GM12873 (cell line): ENCODE results near the gene WDR7.

Experiments
- TF ChIP-seq, protein P1 (sequence below): IDR thresholded peaks from 2 replicates; pipeline ENCODE4 v1.5.1; 2012; ENCODE audit warnings: low read depth, mild to moderate bottlenecking, moderate library complexity, low read length, control low read depth; ENCODE audit not compliant: insufficient read depth; ENCODE audit errors: missing control alignments

The WDR7 gene

DNA sequence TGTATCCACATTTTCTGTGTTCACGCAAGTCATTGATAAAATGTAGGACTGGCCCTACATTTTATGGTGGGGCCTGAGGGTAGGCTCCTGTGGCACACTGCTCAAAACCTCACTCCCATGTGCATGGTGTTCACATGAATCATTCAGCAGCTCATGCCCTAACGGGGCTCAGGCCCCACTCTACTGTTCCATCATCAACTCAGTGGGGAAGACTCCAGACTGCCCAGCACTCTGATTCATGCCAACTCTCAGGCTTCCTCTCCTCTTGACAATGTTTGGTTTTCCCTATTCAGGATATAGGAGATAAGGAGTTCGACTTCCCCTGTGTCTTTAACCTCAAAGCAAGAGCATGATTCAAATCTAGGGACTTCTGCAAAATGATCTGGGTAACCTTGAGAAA, 403.7 kb downstream of the WDR7 start:
- TF ChIP-seq, protein P1, sequence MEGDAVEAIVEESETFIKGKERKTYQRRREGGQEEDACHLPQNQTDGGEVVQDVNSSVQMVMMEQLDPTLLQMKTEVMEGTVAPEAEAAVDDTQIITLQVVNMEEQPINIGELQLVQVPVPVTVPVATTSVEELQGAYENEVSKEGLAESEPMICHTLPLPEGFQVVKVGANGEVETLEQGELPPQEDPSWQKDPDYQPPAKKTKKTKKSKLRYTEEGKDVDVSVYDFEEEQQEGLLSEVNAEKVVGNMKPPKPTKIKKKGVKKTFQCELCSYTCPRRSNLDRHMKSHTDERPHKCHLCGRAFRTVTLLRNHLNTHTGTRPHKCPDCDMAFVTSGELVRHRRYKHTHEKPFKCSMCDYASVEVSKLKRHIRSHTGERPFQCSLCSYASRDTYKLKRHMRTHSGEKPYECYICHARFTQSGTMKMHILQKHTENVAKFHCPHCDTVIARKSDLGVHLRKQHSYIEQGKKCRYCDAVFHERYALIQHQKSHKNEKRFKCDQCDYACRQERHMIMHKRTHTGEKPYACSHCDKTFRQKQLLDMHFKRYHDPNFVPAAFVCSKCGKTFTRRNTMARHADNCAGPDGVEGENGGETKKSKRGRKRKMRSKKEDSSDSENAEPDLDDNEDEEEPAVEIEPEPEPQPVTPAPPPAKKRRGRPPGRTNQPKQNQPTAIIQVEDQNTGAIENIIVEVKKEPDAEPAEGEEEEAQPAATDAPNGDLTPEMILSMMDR = no peak

GRCh38 chr18:57057890-57058289, 406.7 kb downstream of the WDR7 start:
- TF ChIP-seq, protein P1 = no peak

DNA sequence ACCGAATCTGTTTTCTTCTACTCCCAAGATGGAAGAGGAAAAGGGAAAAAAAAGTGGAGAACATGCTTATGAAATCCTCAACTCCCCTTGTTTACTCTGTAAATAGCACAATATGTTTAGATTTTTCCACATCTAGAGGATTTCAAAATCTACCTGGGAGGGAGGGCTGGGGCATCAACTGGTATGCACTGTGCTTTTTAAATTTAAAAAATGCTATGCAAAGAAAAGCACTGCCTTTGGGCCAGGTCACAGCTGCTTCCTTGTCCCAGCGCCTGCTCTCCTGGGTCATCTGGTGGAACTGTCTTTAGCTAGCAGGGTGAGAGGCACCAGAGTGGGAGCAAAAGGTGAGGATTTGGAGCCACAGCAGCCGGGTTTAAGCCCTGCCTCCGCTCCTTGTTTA, 407.6 kb downstream of the WDR7 start:
- TF ChIP-seq, protein P1 = no peak

GRCh38 chr18:57059366-57059765, 408.2 kb downstream of the WDR7 start:
- TF ChIP-seq, protein P1 = no peak

DNA sequence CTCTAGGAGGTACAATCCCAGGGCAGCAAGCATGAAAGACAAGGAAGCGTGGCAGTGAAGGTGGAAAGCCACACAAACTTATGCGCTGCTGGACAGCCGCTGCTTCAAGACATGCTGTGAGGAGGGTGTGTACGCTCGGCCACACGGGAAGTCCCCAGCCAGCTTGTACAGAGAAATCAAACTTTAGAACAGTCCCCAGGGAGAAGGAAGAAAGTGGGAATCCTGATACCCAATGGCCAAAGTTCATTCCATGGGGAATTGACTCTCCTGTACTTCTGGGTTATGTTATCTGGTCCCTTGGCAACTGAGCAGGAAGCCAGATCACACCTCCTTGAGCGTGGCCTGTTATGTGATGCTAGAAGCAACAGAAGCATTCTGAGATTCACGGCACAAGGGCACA, 409.7 kb downstream of the WDR7 start:
- TF ChIP-seq, protein P1 = no peak

DNA sequence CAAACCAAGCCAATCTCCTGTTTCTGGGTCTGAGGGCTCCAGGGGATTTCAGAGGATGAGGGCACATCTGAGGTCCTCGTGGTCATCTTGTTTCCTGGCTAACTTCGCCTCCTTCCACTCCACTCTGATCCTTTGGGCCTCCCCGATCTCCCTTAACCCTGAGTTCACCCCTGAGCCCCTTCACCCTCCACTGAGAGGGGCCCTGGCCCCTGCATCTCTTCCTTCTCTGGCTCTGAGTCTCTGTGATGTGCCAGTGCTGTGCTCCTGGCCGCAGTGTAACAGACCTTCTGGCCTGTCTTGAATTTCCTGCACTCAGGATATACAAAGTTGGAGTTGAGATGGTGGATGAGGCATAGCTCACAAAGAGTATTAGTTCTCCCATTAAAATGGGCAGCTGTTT, 411.0 kb downstream of the WDR7 start:
- TF ChIP-seq, protein P1 = no peak

DNA sequence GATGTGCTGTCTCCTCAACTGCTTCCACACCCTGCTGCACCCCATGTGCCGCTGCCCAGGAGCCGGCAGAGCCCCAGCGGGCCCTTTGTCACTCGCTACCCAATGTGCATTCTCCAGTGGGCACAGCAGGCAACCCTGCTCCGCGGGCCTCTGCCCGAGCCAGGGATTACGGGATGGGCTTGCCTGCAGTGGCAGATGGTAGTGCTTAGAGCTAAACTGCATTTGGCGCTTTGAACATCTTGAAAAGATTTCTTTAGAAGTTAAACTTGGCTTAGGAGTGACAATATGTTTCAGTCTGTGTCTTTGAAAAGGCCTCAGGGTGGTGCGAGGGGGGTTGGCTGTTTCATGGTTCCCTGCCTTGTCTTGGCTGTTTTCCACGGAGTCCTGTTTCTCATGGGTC, 411.7 kb downstream of the WDR7 start:
- TF ChIP-seq, protein P1 = no peak

- TF ChIP-seq, protein P1 = no peak
Measured at GRCh38 chr18:57063601-57064103, 412.5 kb downstream of the WDR7 start.
